K562 treated with DMSO at 1 percent for 4 hours (cell line): ENCODE data around the gene B4GALT6. TPM values are rescaled to one million over a fixed set of nuclear protein-coding genes. Genes with fewer than 3 reads are reported as not detected.

ENCODE experiments used
- total RNA-seq: library from RNA; unstranded; fragments of 300-600 nt; gene quantifications from 2 replicates; pipeline ENCODE4 v1.2.3, GENCODE V29; 2022; ENCODE audit not compliant: insufficient read depth

B4GALT6 gene, protein sequence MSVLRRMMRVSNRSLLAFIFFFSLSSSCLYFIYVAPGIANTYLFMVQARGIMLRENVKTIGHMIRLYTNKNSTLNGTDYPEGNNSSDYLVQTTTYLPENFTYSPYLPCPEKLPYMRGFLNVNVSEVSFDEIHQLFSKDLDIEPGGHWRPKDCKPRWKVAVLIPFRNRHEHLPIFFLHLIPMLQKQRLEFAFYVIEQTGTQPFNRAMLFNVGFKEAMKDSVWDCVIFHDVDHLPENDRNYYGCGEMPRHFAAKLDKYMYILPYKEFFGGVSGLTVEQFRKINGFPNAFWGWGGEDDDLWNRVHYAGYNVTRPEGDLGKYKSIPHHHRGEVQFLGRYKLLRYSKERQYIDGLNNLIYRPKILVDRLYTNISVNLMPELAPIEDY
- total RNA-seq: not detected in 2 replicates

DNA sequence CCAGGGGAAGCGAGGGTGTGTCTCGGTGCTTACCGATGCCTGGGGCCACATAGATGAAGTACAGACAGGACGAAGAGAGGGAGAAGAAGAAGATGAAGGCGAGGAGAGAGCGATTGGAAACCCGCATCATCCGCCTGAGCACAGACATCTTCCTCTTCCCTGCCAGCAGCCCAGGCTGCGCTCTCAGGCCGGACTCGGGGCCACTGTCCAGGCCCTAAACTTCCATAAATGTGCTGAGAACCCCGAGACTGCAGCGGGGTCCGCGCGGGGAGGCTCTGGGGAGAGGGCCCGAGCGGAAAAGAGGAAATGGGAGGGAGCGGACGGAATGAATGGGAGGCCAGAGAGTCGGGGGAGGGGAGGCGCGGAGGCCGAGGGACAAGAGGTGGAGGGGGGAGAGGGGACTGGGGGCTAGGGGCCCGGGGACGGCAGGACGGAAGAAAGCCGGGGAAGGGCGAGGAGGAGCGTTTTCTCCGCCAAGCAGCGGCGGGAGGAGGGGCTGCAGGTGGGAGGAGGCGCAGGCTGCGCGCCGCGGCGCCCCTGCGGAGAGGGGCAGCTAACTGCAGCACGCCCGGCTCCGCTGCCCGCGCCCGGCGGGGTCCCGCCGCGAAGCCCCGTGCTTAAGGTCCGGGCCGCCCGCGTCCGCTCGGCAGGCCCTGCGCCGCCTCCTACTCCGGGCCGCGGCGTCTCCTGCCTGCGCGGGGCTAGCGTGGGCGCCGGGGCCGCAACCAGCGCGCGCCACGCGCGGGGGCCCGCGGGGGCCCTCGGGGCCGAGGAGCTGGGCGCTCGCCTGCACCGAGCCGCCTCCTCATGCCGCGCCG is at the start of gene B4GALT6:
Gene B4GALT6, minus strand, starts transcription at position 303 of the 818 bp plus-strand sequence. Its CDS starts 155 bp downstream, at position 148.

DNA sequence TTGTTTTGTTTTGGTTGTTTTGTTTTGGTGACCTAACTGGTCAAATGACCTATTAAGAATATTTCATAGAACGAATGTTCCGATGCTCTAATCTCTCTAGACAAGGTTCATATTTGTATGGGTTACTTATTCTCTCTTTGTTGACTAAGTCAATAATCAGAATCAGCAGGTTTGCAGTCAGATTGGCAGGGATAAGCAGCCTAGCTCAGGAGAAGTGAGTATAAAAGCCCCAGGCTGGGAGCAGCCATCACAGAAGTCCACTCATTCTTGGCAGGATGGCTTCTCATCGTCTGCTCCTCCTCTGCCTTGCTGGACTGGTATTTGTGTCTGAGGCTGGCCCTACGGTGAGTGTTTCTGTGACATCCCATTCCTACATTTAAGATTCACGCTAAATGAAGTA is 92.8 kb downstream of the B4GALT6 start, which contains the start of gene TTR:
Gene TTR, plus strand, starts transcription at position 250 of the 400 bp plus-strand sequence. Its CDS starts 26 bp downstream, at position 276.

Other genes with a start within 250 kb of the B4GALT6 start
- 0.39 TPM in 1 of 2 replicates, not detected in the other for gene DSG3, start 236.8 kb downstream of the B4GALT6 start, total RNA-seq
- 21.2 and 21.3 TPM in 2 replicates for gene DSG2, start 186.4 kb downstream of the B4GALT6 start, total RNA-seq
- not detected in 2 replicates for gene TTR, start 92.7 kb downstream of the B4GALT6 start, total RNA-seq
- gene SLC25A52, start 76.3 kb upstream of the B4GALT6 start, total RNA-seq: not detected in 2 replicates